GM19468 (cell line): Measurements from ENCODE around the gene FANCE.

Experiments used
- ATAC-seq: cut with Tn5 transposase; IDR thresholded peaks from one replicate; pipeline ENCODE4 v1.9.1; 2021; ENCODE audit warnings: mild to moderate bottlenecking, moderate library complexity, moderate number of reproducible peaks; ENCODE audit not compliant: unreplicated experiment; ENCODE audit errors: extremely low read depth

The FANCE gene

GRCh38 chr6:35480176-35480575, 28.0 kb downstream of the FANCE start:
- no peak for ATAC-seq

- no peak for ATAC-seq
Observed at GRCh38 chr6:35481226-35481625, 29.1 kb downstream of the FANCE start.

GRCh38 chr6:35483062-35483461, 30.9 kb downstream of the FANCE start:
- no peak for ATAC-seq

DNA sequence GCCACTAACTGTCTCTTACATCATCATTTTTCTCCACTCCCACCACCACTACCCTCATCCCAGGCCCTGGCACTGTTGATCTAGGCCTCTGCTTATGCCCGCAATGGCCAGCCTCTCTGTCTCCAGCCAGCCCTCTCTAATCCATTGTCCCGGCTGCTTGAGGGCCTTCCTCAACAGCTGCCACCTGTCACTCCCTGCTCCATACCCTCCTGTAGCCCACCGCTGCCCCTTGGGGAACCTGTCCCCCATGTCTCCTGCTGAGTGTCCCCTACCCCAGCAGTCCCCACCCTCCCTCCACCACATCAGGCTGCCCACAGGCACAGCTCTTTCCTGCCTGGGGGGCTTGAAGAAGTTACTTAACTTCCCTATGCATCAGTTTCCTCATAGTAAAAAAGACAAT, 31.4 kb downstream of the FANCE start:
- no peak for ATAC-seq

GRCh38 chr6:35483893-35484645, 31.9 kb downstream of the FANCE start:
- ATAC-seq, result no peak

GRCh38 chr6:35484921-35485392, 32.8 kb downstream of the FANCE start:
- ATAC-seq, result no peak

DNA sequence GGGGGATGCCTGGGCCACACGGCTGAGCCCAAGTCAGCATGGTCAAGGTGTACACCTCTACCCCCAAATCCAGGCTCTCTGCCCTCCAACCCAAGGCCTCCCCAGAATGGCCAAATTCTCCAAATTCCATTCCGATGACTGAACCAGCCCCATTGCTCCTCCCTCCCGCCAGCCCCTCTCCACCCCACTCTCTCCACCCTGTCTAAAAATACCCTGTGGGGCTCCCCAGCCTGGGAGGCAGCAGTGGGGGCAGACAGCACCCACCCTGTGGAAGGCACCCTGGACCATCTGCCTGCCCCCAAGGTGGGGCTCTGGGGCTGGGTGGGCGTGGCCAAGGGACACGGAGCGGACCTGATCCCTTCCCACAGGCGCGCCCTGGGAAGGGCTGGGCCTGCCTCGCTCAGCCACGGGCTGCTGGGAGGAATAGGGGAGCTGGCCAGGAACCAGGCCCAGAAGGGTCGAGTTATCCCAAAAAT, 33.3 kb downstream of the FANCE start:
- ATAC-seq, result no peak

DNA sequence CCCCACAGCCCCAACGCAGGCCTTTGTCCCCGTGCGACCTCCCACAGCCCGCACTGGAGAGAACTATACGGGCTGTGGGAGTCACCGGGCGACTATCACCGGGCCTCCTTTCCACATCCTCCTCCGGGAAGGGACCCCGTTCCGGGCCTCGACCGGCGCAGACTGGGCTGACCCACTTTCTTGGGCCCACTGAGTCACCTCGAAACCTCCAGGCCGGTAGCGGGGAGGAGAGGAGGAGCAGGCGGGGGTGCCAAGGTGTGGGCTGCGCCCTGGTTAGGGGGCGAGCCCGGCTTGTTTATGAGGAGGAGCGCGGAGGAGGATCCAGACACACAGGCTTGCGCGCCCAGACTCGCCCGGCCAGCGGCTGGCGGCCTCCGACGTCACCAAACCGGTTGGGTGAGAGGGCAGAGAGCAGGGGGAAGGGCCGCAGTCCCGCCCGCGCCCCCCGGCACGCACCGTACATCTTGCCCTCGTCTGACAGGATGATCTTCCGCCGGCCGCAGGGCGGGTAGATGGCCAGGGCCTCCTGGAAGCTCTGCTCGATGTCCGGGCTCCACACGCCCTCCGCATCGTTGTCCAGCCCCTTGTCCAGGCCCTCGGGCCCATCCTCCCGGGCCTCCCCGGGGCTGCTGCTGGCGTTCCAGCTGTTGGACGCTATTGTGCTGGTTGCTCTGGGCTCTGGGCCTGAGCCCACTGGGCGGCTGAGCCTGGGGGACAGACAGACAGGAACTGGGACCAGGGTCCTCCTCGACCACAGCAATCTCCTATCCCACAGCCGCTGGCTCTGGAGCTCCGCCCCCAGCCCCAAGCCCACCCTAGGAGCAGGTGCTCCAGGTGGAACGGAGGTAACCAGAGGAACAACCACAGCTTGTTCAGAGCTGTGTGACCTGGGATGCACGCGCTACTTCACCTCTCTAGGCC, 34.1 kb downstream of the FANCE start:
- ATAC-seq, result no peak

- ATAC-seq, result no peak
Observed at GRCh38 chr6:35487658-35488516, 35.7 kb downstream of the FANCE start.

DNA sequence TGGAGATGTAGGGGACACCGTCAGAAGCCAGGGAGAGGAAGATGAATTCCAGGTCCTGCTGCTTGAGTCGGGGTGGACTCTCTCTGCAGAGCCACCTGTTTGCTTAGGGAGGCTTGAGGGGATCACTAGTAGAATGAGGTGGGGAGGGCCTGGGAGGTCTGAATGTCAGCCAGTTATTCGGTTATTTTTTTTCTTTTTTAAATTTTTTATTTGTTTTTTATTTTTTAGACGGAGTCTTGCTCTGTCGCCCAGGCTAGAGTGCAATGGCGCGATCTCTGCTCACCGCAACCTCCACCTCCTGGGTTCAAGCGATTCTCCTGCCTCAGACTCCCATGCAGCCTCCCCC, 36.4 kb downstream of the FANCE start:
- ATAC-seq, result no peak

DNA sequence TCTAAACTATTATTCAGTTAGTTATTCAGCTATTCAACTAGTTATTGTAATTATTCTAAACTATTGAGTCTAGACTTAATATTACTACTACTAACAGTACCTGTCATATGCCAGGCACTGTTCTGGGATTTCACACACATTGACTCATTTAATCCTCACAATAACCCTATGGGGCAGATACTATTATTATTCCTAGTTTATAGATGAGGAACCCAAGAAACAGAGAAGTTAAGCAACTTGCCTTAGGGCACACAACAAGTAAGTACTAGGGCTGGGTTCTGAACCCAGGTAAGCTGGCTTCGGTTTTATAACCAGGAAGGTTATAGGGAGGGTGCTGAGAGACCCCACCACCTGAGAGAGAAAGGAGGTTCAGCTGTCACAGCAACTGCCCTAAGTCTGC, 36.9 kb downstream of the FANCE start:
- no peak for ATAC-seq

- no peak for ATAC-seq
Observed at GRCh38 chr6:35489995-35490791, 38.1 kb downstream of the FANCE start.

DNA sequence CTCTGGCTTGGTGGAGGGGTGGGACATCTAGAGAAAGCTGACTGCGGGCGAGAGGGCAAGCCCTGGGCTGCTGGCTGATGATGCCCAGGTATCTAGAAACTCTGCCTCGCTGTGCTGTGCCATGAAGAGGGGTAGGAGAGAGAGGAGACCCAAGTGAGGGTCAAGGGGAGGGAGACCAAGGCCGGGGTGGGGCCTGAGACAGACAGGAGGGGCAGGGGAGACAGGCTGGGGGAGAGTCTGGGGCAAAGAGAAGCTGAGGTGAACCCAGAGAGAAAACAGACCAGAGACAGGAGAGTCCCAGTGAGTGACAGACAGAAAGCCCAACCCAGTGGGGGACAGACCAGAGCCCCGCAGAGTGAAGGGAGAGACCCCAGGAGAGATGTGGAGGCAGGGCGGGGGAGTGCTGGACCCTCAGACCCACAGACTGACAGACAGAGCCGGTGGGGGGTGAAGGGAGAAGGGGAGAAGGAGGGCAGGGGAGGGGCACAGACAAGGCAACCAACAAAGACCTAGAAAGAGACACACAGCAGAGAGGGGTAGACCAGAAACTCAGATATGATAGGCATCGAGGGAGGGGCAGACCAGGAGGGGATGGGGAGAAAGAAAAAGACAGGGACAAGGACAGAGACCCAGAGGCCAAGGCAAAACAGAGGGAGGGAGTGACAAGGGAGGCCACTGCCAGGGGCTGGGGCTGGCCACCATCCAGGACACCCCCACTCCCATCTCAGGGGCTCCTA, 38.9 kb downstream of the FANCE start:
- ATAC-seq, result no peak

DNA sequence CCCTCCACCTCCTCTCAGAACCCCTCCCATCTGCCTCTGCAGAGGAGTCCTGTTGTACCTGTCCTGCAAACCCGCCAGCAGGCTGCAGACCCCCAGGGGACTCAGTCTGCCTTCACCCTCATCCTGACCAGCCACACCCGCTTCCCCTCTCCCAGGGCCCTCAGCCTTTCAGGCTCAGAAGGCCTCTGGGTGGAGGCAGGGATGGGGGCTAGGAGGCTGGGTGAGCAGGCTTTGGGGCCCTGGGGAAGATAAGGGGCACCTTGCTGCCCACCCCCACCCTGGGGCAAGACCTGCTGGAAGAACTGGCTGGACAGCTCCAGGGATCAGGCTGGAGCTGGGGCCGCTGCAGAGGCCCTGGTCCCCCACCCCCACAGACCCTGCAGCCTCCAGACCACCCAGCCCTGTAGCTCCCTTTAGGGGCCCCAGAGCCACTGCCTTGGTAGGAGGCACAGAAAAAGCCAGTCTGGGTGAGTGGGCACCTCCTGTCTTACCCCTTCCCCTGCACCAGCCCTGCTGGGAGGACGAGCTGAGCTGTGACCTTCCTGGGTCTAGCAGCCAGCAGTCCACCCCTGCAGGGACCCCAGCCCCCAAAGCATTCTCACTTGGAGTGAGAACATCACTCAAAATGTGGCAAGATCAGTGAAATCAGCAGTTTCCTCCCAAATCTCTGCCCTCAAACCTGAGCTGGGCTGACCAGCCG, 39.6 kb downstream of the FANCE start:
- ATAC-seq, result no peak

DNA sequence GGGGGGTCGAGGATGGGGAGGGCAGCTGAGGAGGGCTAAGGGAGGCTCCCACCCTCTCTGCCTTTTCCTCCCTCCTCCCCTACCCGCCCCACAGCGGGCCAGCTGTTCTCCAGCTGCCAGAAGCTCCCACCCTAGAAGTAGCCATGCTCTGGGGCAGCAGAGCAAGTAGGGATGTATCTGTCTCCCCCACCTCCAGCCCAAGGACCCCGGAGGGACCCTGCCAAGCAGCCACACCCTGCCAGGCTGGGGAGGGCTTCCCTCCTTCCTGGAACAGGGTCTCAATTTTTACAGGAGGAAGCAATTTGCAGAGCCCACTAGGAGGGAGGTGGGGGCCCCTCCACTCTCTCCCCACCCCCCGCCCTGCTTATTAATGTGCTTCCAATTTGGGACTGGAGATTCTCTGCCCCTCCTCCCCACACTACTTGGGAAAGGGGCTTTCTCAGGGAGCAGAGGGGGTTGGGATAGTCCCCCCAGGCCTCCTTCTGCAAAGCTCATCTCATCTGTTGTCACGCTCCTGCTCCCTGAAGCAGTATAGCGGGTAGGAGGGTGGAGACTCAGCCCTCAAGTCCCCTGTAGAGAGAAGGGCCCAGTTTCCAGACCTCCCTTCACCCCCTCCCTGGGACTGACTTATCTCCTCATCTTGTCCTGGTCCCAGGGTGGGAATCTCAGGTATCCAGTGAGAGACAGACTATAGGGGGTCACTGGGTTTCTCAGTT, 40.3 kb downstream of the FANCE start:
- no peak for ATAC-seq

DNA sequence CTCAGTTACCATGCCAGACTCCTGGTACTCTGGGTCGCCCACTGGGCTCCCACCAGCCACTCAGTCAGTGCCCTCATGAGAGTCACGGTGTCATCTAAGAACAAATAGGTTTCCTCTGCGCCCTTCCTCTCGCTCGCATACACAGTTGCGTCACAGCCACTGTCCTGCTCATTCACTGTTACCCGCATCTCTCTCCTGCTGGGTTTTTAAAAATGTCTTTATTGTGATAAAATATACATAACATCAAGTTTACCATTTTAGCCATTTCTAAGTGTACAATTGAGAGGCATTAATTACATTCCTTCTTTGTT, 40.8 kb downstream of the FANCE start:
- no peak for ATAC-seq

GRCh38 chr6:35493307-35493983, 41.3 kb downstream of the FANCE start:
- no peak for ATAC-seq
